CD14-positive monocyte (primary cell): ENCODE results near the gene SEMA4D. TPM values are rescaled to one million over a fixed set of nuclear protein-coding genes. Genes with fewer than 3 reads are reported as not detected.
A peak's percentile ranks its signal among the peaks of the same experiment; 100 is the strongest.

Experiments
- DNase-seq, 3 donors: peaks; one replicate each; pipeline ENCODE4 v3.0.0-alpha.2; 2011 to 2022
- H2AFZ ChIP-seq: 2 replicates; pipeline ENCODE4 v1.6.0; 2012; ENCODE audit warnings: mild to moderate bottlenecking, low read depth, low read length, inconsistent platforms; ENCODE audit not compliant: insufficient read depth, poor library complexity, severe bottlenecking
- H3K27ac ChIP-seq, 2 donors: 1 replicate in 1 of 2; 2 replicates in 1 of 2; pipeline ENCODE4 v1.5.1; 2012 to 2013; ENCODE audit warnings: low read length in 2 of 2, control low read depth in 1 of 2, inconsistent platforms in 1 of 2, low read depth in 1 of 2, mild to moderate bottlenecking in 1 of 2
- H3K27me3 ChIP-seq, 2 donors: one replicate each; pipeline versions ENCODE4 v1.6.0 to v1.6.1; 2011 to 2013; ENCODE audit warnings: low read length in 2 of 2; ENCODE audit not compliant: control insufficient read depth in 2 of 2, insufficient read depth in 2 of 2
- H3K36me3 ChIP-seq, 2 donors: replicated peaks in 1 of 2; 1 replicate in 1 of 2; 2 replicates in 1 of 2; pipeline versions ENCODE4 v1.5.1 to v1.6.1; 2012 to 2013; ENCODE audit warnings: low read length in 2 of 2, control low read depth in 1 of 2, inconsistent platforms in 1 of 2, mild to moderate bottlenecking in 1 of 2; ENCODE audit not compliant: insufficient read depth in 2 of 2, control insufficient read depth in 1 of 2
- H3K4me1 ChIP-seq, 2 donors: 1 replicate in 1 of 2; 2 replicates in 1 of 2; pipeline versions ENCODE4 v1.5.1 to v1.6.1; 2012 to 2013; ENCODE audit warnings: low read length in 2 of 2, control low read depth in 1 of 2, inconsistent platforms in 1 of 2, mild to moderate bottlenecking in 1 of 2, moderate library complexity in 1 of 2; ENCODE audit not compliant: insufficient read depth in 2 of 2, control insufficient read depth in 1 of 2
- H3K4me2 ChIP-seq: replicated peaks from 2 replicates; pipeline ENCODE3; 2012; ENCODE audit warnings: low read length, moderate library complexity, mild to moderate bottlenecking; ENCODE audit not compliant: poor library complexity, severe bottlenecking; ENCODE audit errors: extremely low read depth
- H3K4me3 ChIP-seq, 3 experiments: fragments of 200-600 bp in 1 of 3; sonication (generic) in 1 of 3; replicated peaks in 1 of 3; 1 replicate in 2 of 3; 2 replicates in 1 of 3; pipeline ENCODE4 v1.5.1; 2011 to 2013; ENCODE audit warnings: low read length in 3 of 3, mild to moderate bottlenecking in 3 of 3, control low read depth in 2 of 3, low read depth in 2 of 3, inconsistent platforms in 1 of 3, moderate library complexity in 1 of 3
- H3K79me2 ChIP-seq: 2 replicates; pipeline ENCODE4 v1.6.0; 2012; ENCODE audit warnings: mild to moderate bottlenecking, control low read depth, inconsistent platforms, low read length, moderate library complexity; ENCODE audit not compliant: insufficient read depth
- H3K9ac ChIP-seq: 2 replicates; pipeline ENCODE4 v1.6.0; 2017; ENCODE audit warnings: low read length, mild to moderate bottlenecking; ENCODE audit not compliant: insufficient read depth, poor library complexity, severe bottlenecking
- H3K9me3 ChIP-seq, 2 donors: replicated peaks in 1 of 2; 1 replicate in 1 of 2; 2 replicates in 1 of 2; pipeline versions ENCODE4 v1.5.1 to v1.6.1; 2012 to 2013; ENCODE audit warnings: low read length in 2 of 2, control low read depth in 1 of 2; ENCODE audit not compliant: control insufficient read depth in 1 of 2, insufficient read depth in 1 of 2
- H4K20me1 ChIP-seq: 2 replicates; pipeline ENCODE4 v1.6.0; 2012; ENCODE audit warnings: mild to moderate bottlenecking, low read length, control low read depth, moderate library complexity; ENCODE audit not compliant: insufficient read depth
- H3K27ac Mint-ChIP-seq, 7 donors: one replicate each; pipeline ENCODE4 v1.8.0; 2020; ENCODE audit warnings: mild to moderate bottlenecking in 7 of 7, mixed read lengths in 7 of 7, moderate library complexity in 6 of 7, inconsistent platforms in 2 of 7
- H3K27me3 Mint-ChIP-seq, 3 donors: one replicate each; pipeline ENCODE4 v1.8.0; 2021 to 2022; ENCODE audit warnings: low read depth in 3 of 3, mild to moderate bottlenecking in 3 of 3, mixed read lengths in 3 of 3, moderate library complexity in 3 of 3, inconsistent platforms in 1 of 3
- H3K36me3 Mint-ChIP-seq, 2 donors: one replicate each; pipeline ENCODE4 v1.8.0; 2020; ENCODE audit warnings: mixed read lengths in 2 of 2, inconsistent platforms in 1 of 2, mild to moderate bottlenecking in 1 of 2
- H3K4me1 Mint-ChIP-seq: one replicate; pipeline ENCODE4 v1.8.0; 2020; ENCODE audit warnings: mild to moderate bottlenecking, mixed read lengths
- H3K4me3 Mint-ChIP-seq, 2 donors: one replicate each; pipeline ENCODE4 v1.8.0; 2020; ENCODE audit warnings: mild to moderate bottlenecking in 2 of 2, mixed read lengths in 2 of 2, moderate library complexity in 1 of 2
- H3K9me3 Mint-ChIP-seq, 7 donors: one replicate each; pipeline ENCODE4 v1.8.0; 2020 to 2022; ENCODE audit warnings: mixed read lengths in 7 of 7, mild to moderate bottlenecking in 6 of 7, moderate library complexity in 6 of 7, inconsistent platforms in 2 of 7
- CTCF ChIP-seq: fragments of 200-600 bp; IDR thresholded peaks from one replicate; pipeline ENCODE4 v1.8.0; 2022; ENCODE audit warnings: antibody characterized with exemption, mild to moderate bottlenecking
- WGBS: methylation state at CpG from one replicate; pipeline ENCODE4 v1.1.5; 2013; ENCODE audit warnings: missing lambda C conversion rate; ENCODE audit not compliant: insufficient coverage; 5-methylcytosine and 5-hydroxymethylcytosine counted together
- intact Hi-C, 2 donors: fragments of 100-400 bp; cut with micrococcal nuclease; formaldehyde crosslinking; loops; one replicate each; pipeline versions ENCODE4 v1.15.0 to v1.15.1; 2023
- polyA plus RNA-seq, 3 donors: library from polyadenylated mRNA; depleted of rRNA in 1 of 3; unstranded in 2 of 3; stranded (reverse) in 1 of 3; fragments of 300-500 nt in 2 of 3; fragments of >200 nt in 1 of 3; fragmentation: Illumina TruSeq in 2 of 3; gene quantifications; 1 replicate in 2 of 3; 2 replicates in 1 of 3; pipeline ENCODE4 v1.2.3, GENCODE V29; 2012 to 2021

The SEMA4D gene
- polyA plus RNA-seq, 3 donors: 28.2 to 117 (median 28.6) TPM

- Histone ChIP-seq H3K9me3 (no peaks in the 10 kb centered on the region), H3K27me3 (no peaks in the 10 kb centered on the region), H3K4me3 (no peak overlapping the region), H3K9ac (no peak overlapping the region), H3K4me1 (peaks cover 35 to 36% of the 10 kb centered on the region in 2 donors), H4K20me1 (peaks cover 99% of the 10 kb centered on the region), H3K79me2 (peaks cover 93% of the 10 kb centered on the region), H3K27ac (peak overlapping the region in 1 of 2 donors; percentile 48), H2AFZ (no peak overlapping the region), H3K4me2 (no peak overlapping the region), H3K36me3 (peaks cover 29 to 59% of the 10 kb centered on the region in 2 donors)
- Mint-ChIP-seq H3K4me1 (peaks cover 63% of the 10 kb centered on the region), H3K36me3 (peaks cover 61 to 62% of the 10 kb centered on the region in 2 donors), H3K27me3 (peaks cover 0 to 4% (median 2%) of the 10 kb centered on the region in 3 donors), H3K4me3 (no peak overlapping the region), H3K27ac (peak overlapping the region in 6 of 7 donors; percentile 20 to 73 (median 58)), H3K9me3 (peaks cover 0 to 2% (median 0%) of the 10 kb centered on the region in 7 donors)
- TF ChIP-seq CTCF: no peak
- 97% methylated on average over 7 of the region's 8 CpGs for WGBS
- intact Hi-C loops: no loop called here
- no peak for DNase-seq
These were observed 52.1 kb downstream of the SEMA4D start for GRCh38 chr9:89445801-89446251.

DNA sequence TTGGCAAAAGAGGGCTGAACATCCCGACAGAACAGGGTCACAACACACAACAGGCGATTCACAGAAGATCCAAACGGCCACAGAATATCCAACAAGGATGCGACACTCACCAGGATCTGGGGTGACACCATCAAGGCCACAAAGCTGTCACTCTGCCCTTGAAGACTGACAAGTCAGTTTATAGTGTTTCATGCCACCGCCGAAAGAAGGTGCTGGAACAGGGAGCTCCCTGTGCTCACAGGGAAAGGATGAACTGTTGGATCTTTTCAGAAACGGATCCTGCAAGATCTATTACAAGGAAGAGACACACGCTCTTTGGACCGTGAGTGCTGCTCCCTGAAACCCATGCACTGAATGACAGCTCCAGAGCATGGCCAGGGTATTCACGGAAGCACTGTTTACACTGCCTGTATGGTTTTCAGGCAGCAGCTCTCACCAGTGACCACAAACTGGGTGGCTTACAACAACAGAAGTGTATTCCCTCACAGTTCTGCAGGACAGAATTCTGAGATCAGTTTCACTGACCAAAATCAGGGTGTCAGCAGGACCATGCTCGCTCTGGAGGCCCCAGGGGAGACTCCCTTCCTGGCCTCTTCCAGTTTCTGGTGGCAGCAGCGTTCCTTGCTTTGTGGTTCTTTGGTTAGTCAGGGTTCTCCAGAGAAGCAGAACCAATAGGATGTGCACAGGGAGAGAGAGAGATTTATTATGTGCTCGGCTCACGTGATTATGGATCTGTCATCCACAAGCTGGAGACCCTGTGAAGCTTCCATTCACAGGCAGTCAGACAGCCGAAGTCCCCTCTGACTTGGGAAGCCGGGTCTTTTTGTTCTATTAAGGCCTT, 52.8 kb downstream of the SEMA4D start:
- H3K9me3 Mint-ChIP-seq: peaks cover 0 to 2% (median 0%) of the 10 kb centered on the region in 7 donors
- H3K36me3 Mint-ChIP-seq: peaks cover 59% of the 10 kb centered on the region in 2 donors
- intact Hi-C loops: loop anchor here in 1 of 2 donors (5.0 kb wide), 3 partner anchors 43 to 102 kb away; no protein-coding TSS in a partner anchor
- no peak overlapping the region for H3K4me3 Mint-ChIP-seq
- no peak overlapping the region for H2AFZ ChIP-seq
- 85% methylated on average over 14 of the region's 16 CpGs for WGBS
- H3K9ac ChIP-seq: no peak overlapping the region
- no peak overlapping the region for H3K4me3 ChIP-seq
- H3K79me2 ChIP-seq: peaks cover 90% of the 10 kb centered on the region
- peaks cover 0 to 4% (median 2%) of the 10 kb centered on the region in 3 donors for H3K27me3 Mint-ChIP-seq
- peaks cover 42 to 43% of the 10 kb centered on the region in 2 donors for H3K4me1 ChIP-seq
- peaks cover 68% of the 10 kb centered on the region for H3K4me1 Mint-ChIP-seq
- no peak overlapping the region for H3K4me2 ChIP-seq
- H3K9me3 ChIP-seq: no peaks in the 10 kb centered on the region
- H3K27ac ChIP-seq: peak overlapping the region in 1 of 2 donors; percentile 48
- peaks cover 98% of the 10 kb centered on the region for H4K20me1 ChIP-seq
- DNase-seq: no peak
- H3K36me3 ChIP-seq: peaks cover 27 to 56% of the 10 kb centered on the region in 2 donors
- no peak for TF ChIP-seq CTCF
- H3K27ac Mint-ChIP-seq: peak overlapping the region in 6 of 7 donors; percentile 12 to 75 (median 60)
- no peaks in the 10 kb centered on the region for H3K27me3 ChIP-seq
